Endothelial cell of umbilical vein (primary cell): ENCODE results near the gene FAM50A. TPM values are rescaled to one million over a fixed set of nuclear protein-coding genes. Genes with fewer than 3 reads are reported as not detected.
"Not testable (repeated sequence)": the region's sequence is repeated elsewhere in the genome, so short reads cannot be mapped to it uniquely, and the experiment has no call there.

Experiments used
- BruUV-seq: library from RNA; stranded (reverse); fragments of 400-500 nt; replicated peaks from 2 replicates; lab custom pipeline; 2021; lab: Mats Ljungman, UMichigan
- CTCF ChIA-PET: fragments of 300-600, 350-600 bp; sonication (Branson Sonifier 250); formaldehyde crosslinking; loops from one replicate; lab custom pipeline; 2021; ENCODE audit warnings: antibody characterized with exemption, inconsistent platforms; lab: Charles Lee
- POLR2A ChIA-PET: fragments of 300-600, 350-600 bp; sonication (Branson Sonifier 250); formaldehyde crosslinking; loops from one replicate; lab custom pipeline; 2021; ENCODE audit warnings: antibody characterized with exemption, inconsistent platforms; lab: Charles Lee
- DNase-seq: peaks from one replicate; pipeline ENCODE4 v3.0.0-alpha.2; 2011; ENCODE audit warnings: low read depth, low spot score
- FAIRE-seq: peaks from 2 replicates; lab custom pipeline; 2011; peaks lifted over from hg19 to GRCh38; lab: Jason Lieb, UNC
- H2AFZ ChIP-seq: 2 replicates; pipeline ENCODE4 v1.6.0; 2012; ENCODE audit warnings: low read depth, low read length, control low read depth, inconsistent platforms
- H3K27ac ChIP-seq: 2 replicates; pipeline ENCODE4 v1.5.1; 2011; ENCODE audit warnings: low read depth, mild to moderate bottlenecking, control low read depth, low read length, moderate library complexity; ENCODE audit not compliant: insufficient read depth
- H3K27me3 ChIP-seq, 2 experiments: 2 replicates each; pipeline versions ENCODE4 v1.6.0 to v1.6.1; 2011; ENCODE audit warnings: low read length in 2 of 2, mixed read lengths in 1 of 2; ENCODE audit not compliant: control insufficient read depth in 2 of 2, insufficient read depth in 2 of 2
- H3K36me3 ChIP-seq, 2 experiments: 2 replicates in 1 of 2; 3 replicates in 1 of 2; pipeline ENCODE4 v1.5.1; 2011; ENCODE audit warnings: low read length in 2 of 2, mild to moderate bottlenecking in 1 of 2, moderate library complexity in 1 of 2; ENCODE audit not compliant: control insufficient read depth in 2 of 2, insufficient read depth in 2 of 2; ENCODE audit errors: extremely low read depth in 1 of 2
- H3K4me1 ChIP-seq: 3 replicates; pipeline ENCODE4 v1.5.1; 2011; ENCODE audit warnings: mild to moderate bottlenecking, low read length; ENCODE audit not compliant: control insufficient read depth, insufficient read depth; ENCODE audit errors: extremely low read depth
- H3K4me2 ChIP-seq: 2 replicates; pipeline ENCODE4 v1.6.1; 2011; ENCODE audit warnings: low read length, control low read depth, mixed read lengths; ENCODE audit not compliant: insufficient read depth
- H3K4me3 ChIP-seq, 3 experiments: fragments of 200-600 bp in 1 of 3; sonication (generic), shearing (Covaris generic) in 1 of 3; replicated peaks in 1 of 3; 2 replicates each; pipeline ENCODE4 v1.5.1; 2011 to 2016; ENCODE audit warnings: control low read depth in 3 of 3, low read length in 3 of 3, mild to moderate bottlenecking in 2 of 3, inconsistent platforms in 1 of 3, low read depth in 1 of 3, moderate library complexity in 1 of 3; ENCODE audit not compliant: insufficient read depth in 1 of 3
- H3K79me2 ChIP-seq: 2 replicates; pipeline ENCODE4 v1.6.0; 2012; ENCODE audit warnings: low read length, inconsistent platforms; ENCODE audit not compliant: control insufficient read depth, insufficient read depth
- H3K9ac ChIP-seq: replicated peaks from 2 replicates; pipeline ENCODE3; 2011; ENCODE audit warnings: low read length, control low read depth; ENCODE audit not compliant: insufficient read depth; ENCODE audit errors: extremely low read depth
- H3K9me1 ChIP-seq: replicated peaks from 3 replicates; pipeline ENCODE4 v1.6.0; 2011; ENCODE audit warnings: mild to moderate bottlenecking, low read length; ENCODE audit not compliant: control insufficient read depth, insufficient read depth; ENCODE audit errors: extremely low read depth
- H3K9me3 ChIP-seq: replicated peaks from 2 replicates; pipeline ENCODE4 v1.5.1; 2012; ENCODE audit warnings: low read length, inconsistent platforms; ENCODE audit not compliant: control insufficient read depth, insufficient read depth
- H4K20me1 ChIP-seq: replicated peaks from 2 replicates; pipeline ENCODE3; 2011; ENCODE audit warnings: mild to moderate bottlenecking, low read length; ENCODE audit not compliant: control insufficient read depth, insufficient read depth; ENCODE audit errors: extremely low read depth
- CTCF ChIP-seq, 2 donors: IDR thresholded peaks; 1 replicate in 1 of 2; 2 replicates in 1 of 2; pipeline ENCODE4 v1.5.1; 2011; ENCODE audit warnings: low read length in 2 of 2, mild to moderate bottlenecking in 2 of 2, moderate library complexity in 2 of 2, control low read depth in 1 of 2, inconsistent platforms in 1 of 2, low read depth in 1 of 2; ENCODE audit not compliant: insufficient read depth in 1 of 2; ENCODE audit errors: extremely low read depth in 1 of 2
- EZH2 ChIP-seq: IDR thresholded peaks from 2 replicates; pipeline ENCODE4 v1.6.1; 2012; ENCODE audit warnings: borderline replicate concordance, low read depth, mild to moderate bottlenecking, moderate library complexity, low read length, inconsistent platforms; ENCODE audit not compliant: severe bottlenecking
- FOS ChIP-seq: IDR thresholded peaks from 2 replicates; pipeline ENCODE4 v1.6.1; 2011; ENCODE audit warnings: mild to moderate bottlenecking, low read length, moderate library complexity, borderline replicate concordance; ENCODE audit not compliant: insufficient read depth
- GATA2 ChIP-seq: IDR thresholded peaks from 2 replicates; pipeline ENCODE4 v1.7.0; 2011; ENCODE audit warnings: low read depth, mild to moderate bottlenecking, moderate library complexity, mixed read lengths, low read length; ENCODE audit not compliant: insufficient read length, insufficient read depth
- JUN ChIP-seq: IDR thresholded peaks from 2 replicates; pipeline ENCODE4 v1.6.1; 2011; ENCODE audit warnings: borderline replicate concordance, low read depth; ENCODE audit not compliant: insufficient read length, insufficient read depth
- MAX ChIP-seq: IDR thresholded peaks from 2 replicates; pipeline ENCODE4 v1.6.1; 2011; ENCODE audit not compliant: insufficient read depth, insufficient read length
- MYC ChIP-seq: IDR thresholded peaks from one replicate; pipeline ENCODE4 v1.6.1; 2011; ENCODE audit warnings: mild to moderate bottlenecking, low read depth, low read length
- POLR2A ChIP-seq: IDR thresholded peaks from 2 replicates; pipeline ENCODE4 v1.6.1; 2012; ENCODE audit warnings: low read depth, mild to moderate bottlenecking, control low read depth, low read length
- POLR2AphosphoS5 ChIP-seq: IDR thresholded peaks from 2 replicates; pipeline ENCODE4 v1.6.1; 2012; ENCODE audit warnings: low read depth, mild to moderate bottlenecking, control low read depth, low read length, moderate library complexity; ENCODE audit not compliant: insufficient read depth
- dilution Hi-C: fragments of 300-500 bp; cut with MboI; formaldehyde crosslinking; loops from one replicate; pipeline ENCODE4 v1.15.0; 2019; ENCODE audit warnings: low sequenced_read_pairs; ENCODE audit not compliant: extremely low pct_ligation_motif_present
- intact Hi-C: fragments of 100-400 bp; cut with micrococcal nuclease; formaldehyde crosslinking; loops from one replicate; pipeline ENCODE4 v1.10.0; 2022
- polyA plus RNA-seq, 4 experiments: library from polyadenylated mRNA; depleted of rRNA in 3 of 4; stranded (reverse) in 3 of 4; unstranded in 1 of 4; fragments of >200 nt; gene quantifications; 2 replicates each; pipeline versions ENCODE4 v1.2.1 to v1.2.3, GENCODE V29; 2011 to 2012; ENCODE audit warnings: missing spikeins in 1 of 4
- total RNA-seq: library from RNA; stranded (reverse); gene quantifications from 2 replicates; pipeline ENCODE4 v1.2.3, GENCODE V29; 2021

Gene FAM50A
- total and polyA plus RNA-seq, 2 donors (not counting 3 experiments of a cell fraction or from before 2014, with no cell fraction given) = 75.9 to 123 TPM

- dilution Hi-C loops = no loop called here
- no peak for FAIRE-seq
Observed at GRCh38 chrX:154495472-154495922, 51.6 kb downstream of the FAM50A start.

GRCh38 chrX:154496591-154497137 is 52.7 kb downstream of the FAM50A start:
- H4K20me1 ChIP-seq, dilution Hi-C loops, intact Hi-C loops, H3K4me3 ChIP-seq, H3K79me2 ChIP-seq, FAIRE-seq, H3K4me1 ChIP-seq, CTCF ChIA-PET, H3K9me1 ChIP-seq, DNase-seq, H3K9ac ChIP-seq, H2AFZ ChIP-seq, H3K9me3 ChIP-seq, H3K27ac ChIP-seq, POLR2A ChIA-PET, H3K4me2 ChIP-seq, H3K27me3 ChIP-seq, BruUV-seq, H3K36me3 ChIP-seq: not testable (repeated sequence)

More at GRCh38 chrX:154495472-154495922, 51.6 kb downstream of the FAM50A start:
- no peaks in the 10 kb centered on the region for H3K27me3 ChIP-seq
- H3K9me3 ChIP-seq = no peaks in the 10 kb centered on the region
- no peak for DNase-seq
- intact Hi-C loops = no loop called here
- H4K20me1 ChIP-seq = no peaks in the 10 kb centered on the region
- H2AFZ ChIP-seq = no peak overlapping the region
- no peak overlapping the region for H3K4me3 ChIP-seq
- H3K36me3 ChIP-seq = no peaks in the 10 kb centered on the region
- no peak for TF ChIP-seq FOS
- TF ChIP-seq POLR2AphosphoS5 = no peak
- TF ChIP-seq POLR2A = no peak
- no peak for TF ChIP-seq EZH2
- TF ChIP-seq GATA2 = no peak
- no peak for TF ChIP-seq JUN
- TF ChIP-seq MAX = no peak
- TF ChIP-seq MYC = no peak
- TF ChIP-seq CTCF (IDR thresholded peaks at IDR 0.05; ENCODE audit: extremely low read depth in 1 of 2, insufficient read depth in 1 of 2, low read depth in 1 of 2, low read length in 2 of 2) = no peak
- H3K4me2 ChIP-seq = no peak overlapping the region
- H3K4me1 ChIP-seq = no peaks in the 10 kb centered on the region
- no TSS peak for BruUV-seq
- ChIA-PET CTCF (no interaction called here), POLR2A (no interaction called here)
- H3K9me1 ChIP-seq = no peaks in the 10 kb centered on the region
- H3K79me2 ChIP-seq = no peaks in the 10 kb centered on the region
- no peak overlapping the region for H3K27ac ChIP-seq
- no peak overlapping the region for H3K9ac ChIP-seq
